PFSK-1 (cell line): Measurements from ENCODE around the gene MAML2.

ENCODE experiments used
- POLR2AphosphoS5 ChIP-seq: IDR thresholded peaks from 2 replicates; pipeline ENCODE4 v1.6.1; 2012; ENCODE audit warnings: low read depth, mild to moderate bottlenecking, control low read depth, low read length, moderate library complexity
- SIN3A ChIP-seq: IDR thresholded peaks from 2 replicates; pipeline ENCODE4 v1.6.1; 2012; ENCODE audit warnings: mild to moderate bottlenecking, low read length, moderate library complexity, borderline replicate concordance; ENCODE audit not compliant: insufficient read depth
- TF ChIP-seq, protein P1 (sequence below), 2 experiments: IDR thresholded peaks; 2 replicates each; pipeline versions ENCODE4 v1.6.1 to v1.8.0; 2011 to 2012; ENCODE audit warnings: low read depth in 2 of 2, low read length in 2 of 2, control low read depth in 1 of 2, inconsistent platforms in 1 of 2, mild to moderate bottlenecking in 1 of 2, moderate library complexity in 1 of 2; ENCODE audit not compliant: insufficient read depth in 1 of 2

DNA sequence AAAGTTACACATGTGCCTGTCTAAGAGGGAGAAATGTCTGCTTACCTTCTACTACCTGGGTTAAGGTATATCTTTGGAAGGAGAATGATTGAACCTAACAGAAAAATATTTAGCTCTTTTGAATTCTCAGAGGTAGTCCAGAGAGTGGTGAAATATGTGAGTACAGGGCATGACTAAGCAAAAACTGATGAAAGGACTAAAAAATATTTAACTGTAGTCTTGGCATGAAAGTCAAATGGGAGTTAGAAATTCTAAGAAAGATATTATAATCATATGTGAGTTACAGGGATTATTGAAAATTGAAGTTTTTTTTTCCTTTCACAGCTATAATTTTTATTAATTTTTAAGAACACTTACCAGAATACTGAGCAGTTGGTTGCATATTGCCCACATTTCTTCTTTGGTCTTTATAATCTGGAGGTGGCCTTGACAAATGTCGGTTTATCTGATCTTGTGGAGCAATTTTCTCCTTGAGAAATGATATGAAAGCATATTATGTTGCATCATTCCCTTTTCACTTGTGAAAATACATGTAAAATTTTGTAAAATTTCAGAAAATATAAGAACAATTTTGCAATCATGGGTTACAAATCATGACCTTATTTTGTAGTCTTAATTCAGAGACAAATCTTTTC lies 357.7 kb downstream of the MAML2 start:
- TF ChIP-seq SIN3A (no peak), POLR2AphosphoS5 (no peak)
- TF ChIP-seq, protein P1, sequence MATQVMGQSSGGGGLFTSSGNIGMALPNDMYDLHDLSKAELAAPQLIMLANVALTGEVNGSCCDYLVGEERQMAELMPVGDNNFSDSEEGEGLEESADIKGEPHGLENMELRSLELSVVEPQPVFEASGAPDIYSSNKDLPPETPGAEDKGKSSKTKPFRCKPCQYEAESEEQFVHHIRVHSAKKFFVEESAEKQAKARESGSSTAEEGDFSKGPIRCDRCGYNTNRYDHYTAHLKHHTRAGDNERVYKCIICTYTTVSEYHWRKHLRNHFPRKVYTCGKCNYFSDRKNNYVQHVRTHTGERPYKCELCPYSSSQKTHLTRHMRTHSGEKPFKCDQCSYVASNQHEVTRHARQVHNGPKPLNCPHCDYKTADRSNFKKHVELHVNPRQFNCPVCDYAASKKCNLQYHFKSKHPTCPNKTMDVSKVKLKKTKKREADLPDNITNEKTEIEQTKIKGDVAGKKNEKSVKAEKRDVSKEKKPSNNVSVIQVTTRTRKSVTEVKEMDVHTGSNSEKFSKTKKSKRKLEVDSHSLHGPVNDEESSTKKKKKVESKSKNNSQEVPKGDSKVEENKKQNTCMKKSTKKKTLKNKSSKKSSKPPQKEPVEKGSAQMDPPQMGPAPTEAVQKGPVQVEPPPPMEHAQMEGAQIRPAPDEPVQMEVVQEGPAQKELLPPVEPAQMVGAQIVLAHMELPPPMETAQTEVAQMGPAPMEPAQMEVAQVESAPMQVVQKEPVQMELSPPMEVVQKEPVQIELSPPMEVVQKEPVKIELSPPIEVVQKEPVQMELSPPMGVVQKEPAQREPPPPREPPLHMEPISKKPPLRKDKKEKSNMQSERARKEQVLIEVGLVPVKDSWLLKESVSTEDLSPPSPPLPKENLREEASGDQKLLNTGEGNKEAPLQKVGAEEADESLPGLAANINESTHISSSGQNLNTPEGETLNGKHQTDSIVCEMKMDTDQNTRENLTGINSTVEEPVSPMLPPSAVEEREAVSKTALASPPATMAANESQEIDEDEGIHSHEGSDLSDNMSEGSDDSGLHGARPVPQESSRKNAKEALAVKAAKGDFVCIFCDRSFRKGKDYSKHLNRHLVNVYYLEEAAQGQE (IDR thresholded peaks at IDR 0.05; ENCODE audit: insufficient read depth in 1 of 2, low read depth in 2 of 2, low read length in 2 of 2) = no peak
